NCI-H2029 treated with DMSO at 0.1 percent for 48 hours (cell line): ENCODE results near the gene CCDC171.

Source experiments
- DNase-seq: peaks from one replicate; lab custom pipeline; 2025; lab: John Stamatoyannopoulos, UW

Gene CCDC171

DNA sequence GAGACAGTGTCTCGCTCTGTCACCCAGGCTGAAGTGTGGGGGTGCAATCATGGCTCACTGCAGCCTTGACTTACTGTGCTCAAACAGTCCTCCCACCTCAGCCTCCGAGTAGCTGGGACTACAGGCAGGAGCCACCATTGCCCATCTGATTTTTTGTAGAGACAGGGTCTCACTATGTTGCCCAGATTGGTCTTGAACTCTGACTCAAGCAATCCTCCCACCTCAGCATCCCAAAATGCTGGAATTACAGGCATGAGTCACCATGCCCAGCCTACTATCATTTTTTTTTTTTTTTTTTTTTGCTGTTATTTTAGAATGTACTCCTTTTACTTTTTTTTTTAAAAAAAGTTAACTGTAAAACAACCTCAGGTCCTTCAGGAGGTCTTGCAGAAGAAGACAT, 449.0 kb downstream of the CCDC171 start:
- DNase-seq = no peak

DNA sequence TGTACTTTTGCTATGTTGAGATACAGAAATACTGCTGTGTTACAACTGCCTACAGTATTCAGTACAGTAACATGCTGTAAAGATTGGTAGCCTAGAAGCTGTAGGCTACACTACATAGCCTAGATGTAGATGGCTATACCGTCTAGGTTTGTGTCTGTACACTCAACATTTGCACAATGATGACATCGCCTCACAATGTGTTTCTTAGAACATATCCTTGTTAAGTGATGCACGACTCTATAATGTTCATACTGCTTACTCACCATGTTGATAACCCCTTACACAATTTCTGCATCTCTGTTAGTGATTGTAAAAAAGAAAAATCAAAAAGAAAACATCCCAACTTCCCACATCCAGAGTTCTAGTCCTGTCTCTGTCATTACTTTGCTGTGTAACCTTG, 450.0 kb downstream of the CCDC171 start:
- no peak for DNase-seq

DNA sequence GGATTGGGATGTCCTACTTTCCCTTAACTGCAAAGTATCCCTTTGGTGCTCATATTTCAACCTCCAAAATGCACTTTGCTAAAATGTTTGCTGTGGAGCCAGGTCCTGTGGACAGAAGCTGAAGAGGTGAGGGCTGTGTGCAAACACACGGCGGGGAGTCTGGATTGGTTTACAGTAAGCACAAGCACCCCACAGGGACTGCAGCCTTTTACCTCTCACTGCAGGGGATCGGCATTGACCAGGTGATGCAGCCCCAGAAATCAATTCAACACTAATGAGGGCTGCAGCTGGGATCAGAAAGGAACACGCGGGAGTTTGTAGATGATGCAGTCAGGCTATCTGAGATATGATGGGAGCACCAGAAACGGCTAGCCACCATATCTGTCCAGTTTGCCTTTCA, 450.9 kb downstream of the CCDC171 start:
- no peak for DNase-seq

DNA sequence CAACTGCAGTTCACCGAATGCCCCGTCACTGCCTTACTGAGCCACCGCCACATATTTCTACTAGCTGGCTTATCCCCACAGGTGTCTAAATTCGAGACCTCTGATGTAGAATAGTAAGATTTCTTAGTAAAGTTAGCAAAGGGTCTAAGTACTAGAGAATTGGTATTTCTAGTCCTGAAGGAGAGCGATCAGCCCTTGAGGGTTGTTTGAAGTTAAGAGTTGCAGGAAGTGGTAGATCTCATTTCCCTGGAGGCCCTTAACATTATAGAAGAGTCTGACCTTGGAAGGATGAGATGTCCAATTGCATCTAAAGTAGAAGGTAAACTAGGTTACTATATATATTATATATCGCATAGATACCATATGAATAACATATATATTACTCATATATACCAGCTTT, 451.8 kb downstream of the CCDC171 start:
- no peak for DNase-seq

DNA sequence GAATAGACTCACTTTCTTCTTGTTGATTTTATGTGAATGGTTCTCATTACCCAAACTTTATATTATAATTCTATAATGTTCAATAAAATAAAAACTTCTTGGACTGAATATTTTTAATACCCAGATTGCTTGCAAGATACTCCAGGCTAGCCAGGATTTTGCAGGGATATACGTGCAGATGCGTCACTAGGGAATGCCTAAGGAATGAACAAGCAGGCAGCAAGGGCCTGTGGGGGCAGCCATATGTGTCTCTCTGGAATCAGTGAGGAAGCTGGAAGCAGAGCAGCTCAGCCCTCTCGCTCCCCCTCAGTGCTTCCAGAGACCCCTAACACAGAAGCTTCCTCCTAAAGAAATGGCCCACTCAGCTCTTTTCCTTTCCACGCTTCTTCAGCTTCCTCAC, 457.4 kb downstream of the CCDC171 start:
- no peak for DNase-seq

DNA sequence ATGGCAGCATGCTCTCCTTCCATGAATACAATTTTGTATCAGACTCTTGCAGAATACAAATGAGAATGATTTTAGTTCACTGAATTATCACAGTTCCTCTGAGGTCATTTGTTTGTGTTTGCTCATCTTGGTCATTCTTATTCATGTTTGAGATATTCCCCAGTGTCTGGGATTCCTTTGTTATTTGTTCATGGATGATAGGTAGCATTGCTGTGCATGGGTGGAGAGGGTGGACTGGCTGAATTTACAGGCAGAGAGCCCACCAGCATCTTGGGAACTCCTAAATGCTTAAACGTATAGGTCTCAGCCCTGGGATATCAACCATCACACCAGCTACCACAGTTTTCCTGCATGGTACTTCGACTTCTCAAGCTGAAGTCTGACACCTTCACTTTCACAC, 459.8 kb downstream of the CCDC171 start:
- no peak for DNase-seq

DNA sequence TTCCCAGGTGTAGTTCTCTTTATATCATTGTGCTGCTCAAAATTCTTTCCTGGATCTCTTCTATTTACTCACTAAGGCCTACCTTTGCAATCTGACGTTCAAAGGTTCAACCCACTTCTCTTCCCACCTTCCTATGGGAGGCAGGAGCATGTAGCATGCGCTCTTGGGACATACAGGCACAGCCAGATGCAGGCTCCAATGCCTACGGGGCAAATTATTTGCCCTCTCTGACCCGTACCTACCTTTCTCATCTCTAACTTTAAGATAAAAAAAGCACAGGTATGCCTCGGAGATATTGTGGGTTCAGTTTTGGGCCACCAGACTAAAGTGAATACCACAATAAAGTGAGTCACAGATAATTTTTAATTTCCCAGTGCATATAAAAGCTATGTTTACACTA, 460.5 kb downstream of the CCDC171 start:
- DNase-seq = no peak

DNA sequence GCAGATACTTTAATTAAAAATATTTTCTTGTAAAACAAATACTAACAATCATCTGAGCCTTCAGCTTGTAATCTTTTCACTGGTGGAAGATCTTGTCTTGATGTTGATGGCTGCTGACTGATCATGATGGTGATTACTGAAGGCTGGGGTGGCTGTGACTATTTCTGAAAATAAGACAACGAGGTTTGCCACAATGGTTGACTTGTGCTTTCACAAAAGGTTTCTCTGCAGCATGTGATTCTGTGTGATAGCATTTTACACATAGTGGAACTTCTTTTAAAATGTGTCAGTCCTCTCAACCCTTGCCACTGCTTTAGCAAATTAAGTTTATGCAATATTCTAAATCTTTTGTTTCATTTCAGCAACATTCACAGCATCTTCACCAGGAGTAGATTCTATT, 461.0 kb downstream of the CCDC171 start:
- DNase-seq = no peak

DNA sequence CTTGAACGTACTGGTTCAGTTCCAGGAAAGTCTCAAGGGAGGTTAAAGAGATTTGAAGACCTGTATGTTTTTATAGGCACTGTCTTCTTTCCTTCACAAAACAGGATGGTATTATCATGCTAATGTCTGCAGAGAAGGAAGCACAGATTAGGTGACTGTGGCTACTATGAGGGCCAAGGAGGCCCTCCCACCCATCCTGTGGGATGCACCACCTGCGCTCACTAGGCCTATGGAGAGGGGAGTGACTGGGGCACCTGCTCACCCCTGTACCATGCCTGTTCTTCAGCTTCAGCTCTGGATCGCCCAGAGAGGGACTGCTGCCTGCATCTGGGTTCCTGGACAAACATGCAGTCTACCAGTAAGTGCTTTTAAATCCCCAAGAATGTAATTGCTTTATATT, 469.4 kb downstream of the CCDC171 start:
- no peak for DNase-seq

DNA sequence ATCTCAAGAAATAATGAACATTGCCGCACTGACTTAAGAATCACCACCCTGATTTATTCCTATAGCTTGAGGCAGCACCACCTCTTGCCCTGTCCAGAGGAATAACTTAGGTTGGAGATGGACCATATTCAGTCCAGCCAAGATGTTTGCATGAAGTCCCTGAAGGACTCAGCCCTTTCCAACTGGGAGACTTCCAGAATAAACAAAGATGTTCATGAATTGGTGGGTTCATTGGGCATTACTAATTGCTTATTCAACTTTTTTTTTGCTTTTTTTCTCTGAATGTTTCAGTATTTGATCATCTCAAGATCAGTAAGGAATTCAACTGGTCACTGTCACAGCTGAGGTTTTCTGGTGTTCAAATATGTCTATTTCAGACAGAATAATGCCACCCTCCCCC, 470.6 kb downstream of the CCDC171 start:
- no peak for DNase-seq
